NCI-H1930 (cell line): ENCODE results near the gene P4HA3.

Experiments used
- DNase-seq, 2 experiments: peaks; one replicate each; lab custom pipeline; 2025; lab: John Stamatoyannopoulos, UW

The P4HA3 gene

GRCh38 chr11:74316772-74317505, 5.5 kb upstream of the P4HA3 start:
- no peak for DNase-seq

- DNase-seq, result no peak
Measured at GRCh38 chr11:74312326-74312725, 886 bp upstream of the P4HA3 start.

DNA sequence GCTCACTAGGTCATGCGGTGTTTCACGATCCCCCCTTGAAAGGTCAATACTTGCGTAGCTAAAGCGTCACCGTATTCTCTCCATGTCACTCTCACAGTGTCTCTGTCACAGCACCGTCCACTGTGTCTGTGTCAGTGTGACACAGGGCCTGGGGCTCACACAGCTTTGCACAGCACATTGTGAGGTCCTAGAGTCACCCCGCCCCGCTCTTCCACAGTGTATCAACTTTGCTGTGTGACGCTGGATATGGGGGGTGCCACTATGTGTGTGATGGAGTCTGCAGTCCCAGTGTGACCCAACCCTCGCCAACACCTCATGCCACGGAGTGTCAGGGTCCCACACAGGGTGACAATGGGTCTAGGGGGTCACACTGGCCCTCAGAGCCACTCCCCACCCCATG, 583 bp downstream of the P4HA3 start:
- no peak for DNase-seq

GRCh38 chr11:74307434-74307833, 4.0 kb downstream of the P4HA3 start:
- DNase-seq, result no peak

DNA sequence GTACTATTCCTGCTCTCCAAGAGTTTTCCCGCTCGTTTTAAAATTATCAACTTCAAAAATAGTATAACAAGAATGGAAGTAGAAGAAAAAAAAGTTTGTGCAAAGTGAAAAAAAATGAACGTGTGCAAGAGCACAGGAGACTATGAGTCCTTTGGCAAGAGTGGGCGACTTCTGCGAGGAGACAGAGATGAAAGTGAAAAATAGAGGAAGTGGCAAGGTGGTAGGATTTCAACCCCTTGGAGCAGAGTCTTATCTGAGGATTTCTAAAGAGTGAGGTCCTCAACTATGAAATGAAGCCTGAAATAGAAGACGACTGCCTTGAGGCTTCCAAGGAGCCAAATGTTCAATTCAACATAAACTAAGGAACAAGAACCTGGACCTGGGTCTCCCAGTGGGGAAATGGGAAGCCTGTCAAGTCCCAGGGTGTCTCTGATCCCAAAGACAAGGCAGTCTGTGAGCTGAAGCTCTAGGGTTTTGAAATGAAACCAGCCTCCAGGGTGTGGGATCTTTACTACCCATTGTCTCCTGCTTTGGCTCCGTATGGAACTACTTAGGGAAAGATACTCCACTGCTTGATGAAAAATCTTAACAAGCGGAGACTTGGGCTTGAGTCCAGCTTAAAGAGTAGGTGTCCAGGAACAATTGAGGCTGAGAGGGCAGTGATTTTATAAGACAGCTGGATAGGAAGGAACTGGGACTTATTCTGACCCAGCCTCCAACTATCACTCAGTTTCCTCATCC, 4.8 kb downstream of the P4HA3 start:
- DNase-seq, result no peak

GRCh38 chr11:74299015-74299414, 12.4 kb downstream of the P4HA3 start:
- no peak for DNase-seq

- no peak for DNase-seq
Measured at GRCh38 chr11:74297484-74297883, 14.0 kb downstream of the P4HA3 start.

DNA sequence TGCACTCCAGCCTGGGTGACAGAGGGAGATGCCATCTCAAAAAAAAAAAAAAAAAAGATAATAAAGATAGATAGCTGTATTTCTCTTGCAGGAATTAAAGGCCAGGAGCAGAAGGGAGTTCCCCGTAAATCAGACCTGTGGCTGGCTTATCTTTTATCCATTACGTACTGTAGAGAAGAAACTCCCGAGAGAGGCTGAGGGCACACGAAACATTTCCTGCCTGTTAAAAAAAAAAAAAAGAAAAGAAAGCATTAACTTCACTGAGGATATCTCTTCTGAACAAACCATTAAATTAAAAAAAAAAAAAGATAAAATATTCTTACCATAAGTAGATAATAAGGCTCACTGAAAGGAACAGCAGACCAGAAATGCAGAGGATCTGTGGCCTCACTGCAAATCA, 22.5 kb downstream of the P4HA3 start:
- no peak for DNase-seq

- no peak for DNase-seq
Measured at GRCh38 chr11:74288161-74288560, 23.3 kb downstream of the P4HA3 start.

- DNase-seq, result no peak
Measured at GRCh38 chr11:74284466-74284865, 27.0 kb downstream of the P4HA3 start.

DNA sequence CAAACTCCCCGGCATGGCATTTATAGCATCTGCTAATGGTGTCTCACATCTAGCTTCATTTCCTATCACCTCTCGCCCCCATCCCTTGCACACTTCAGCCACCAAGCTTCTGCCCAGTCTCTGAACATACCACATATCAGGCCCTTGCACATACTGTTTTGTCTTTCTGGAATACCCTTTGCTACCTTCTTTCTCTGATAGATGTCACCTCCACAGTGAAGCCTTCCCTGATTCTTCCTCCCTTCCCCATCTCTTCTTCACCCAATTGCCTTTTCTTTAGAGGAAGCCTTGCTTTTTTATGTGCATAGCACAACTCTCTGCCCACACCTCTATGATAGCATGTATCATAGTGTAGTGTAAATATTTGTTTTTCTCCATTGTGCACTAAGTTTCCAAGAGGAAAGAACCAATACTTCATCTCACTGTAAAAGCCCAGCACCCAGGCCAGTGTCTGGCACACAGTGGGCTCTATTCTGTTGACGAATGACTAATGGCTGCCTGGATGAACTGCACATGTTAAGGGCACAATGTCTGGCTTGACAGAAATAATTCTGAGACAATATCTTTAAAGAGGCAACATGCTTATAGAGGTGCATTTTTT, 27.8 kb downstream of the P4HA3 start:
- no peak for DNase-seq

DNA sequence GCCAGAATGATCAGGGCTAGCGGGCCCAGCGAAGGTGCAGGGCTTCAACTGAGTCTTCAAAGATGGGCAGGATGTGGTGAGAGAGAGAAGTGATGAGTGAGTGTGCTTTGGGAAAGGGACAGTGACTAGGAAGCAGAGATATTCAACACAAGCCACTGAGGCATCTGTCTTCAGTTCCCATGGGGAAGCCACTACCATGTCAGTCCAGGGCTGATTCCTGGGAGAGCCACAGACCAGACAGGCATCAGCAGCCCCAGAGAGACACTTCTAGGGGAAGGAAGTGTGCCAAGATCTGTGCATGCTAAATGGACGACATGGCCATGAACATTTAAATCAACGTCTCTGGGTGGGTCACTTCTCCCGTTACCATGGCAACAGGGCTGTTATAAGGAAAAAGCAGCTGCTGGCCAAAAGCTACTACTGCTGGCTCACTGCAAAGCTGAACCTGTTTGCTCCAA, 28.5 kb downstream of the P4HA3 start:
- DNase-seq, result no peak

DNA sequence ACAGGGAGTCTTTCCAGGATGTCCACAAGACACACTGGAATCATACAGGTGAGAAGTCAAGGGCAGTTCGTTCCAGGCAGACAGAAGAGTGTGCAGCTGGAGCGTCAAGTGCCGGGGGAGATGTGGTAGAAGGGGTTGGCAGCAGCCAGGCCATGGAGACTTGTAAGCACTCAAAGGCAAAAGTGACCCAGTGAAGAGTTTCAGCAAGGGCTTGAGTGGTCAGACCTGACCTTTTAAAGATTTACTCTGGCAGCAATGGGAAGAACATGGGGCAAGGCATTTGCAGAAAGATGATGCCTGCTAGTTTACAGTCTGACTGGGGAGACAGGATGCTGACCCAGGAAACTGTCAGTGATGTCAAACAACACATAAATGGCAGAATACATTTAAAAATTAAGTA, 29.0 kb downstream of the P4HA3 start:
- DNase-seq, result no peak

DNA sequence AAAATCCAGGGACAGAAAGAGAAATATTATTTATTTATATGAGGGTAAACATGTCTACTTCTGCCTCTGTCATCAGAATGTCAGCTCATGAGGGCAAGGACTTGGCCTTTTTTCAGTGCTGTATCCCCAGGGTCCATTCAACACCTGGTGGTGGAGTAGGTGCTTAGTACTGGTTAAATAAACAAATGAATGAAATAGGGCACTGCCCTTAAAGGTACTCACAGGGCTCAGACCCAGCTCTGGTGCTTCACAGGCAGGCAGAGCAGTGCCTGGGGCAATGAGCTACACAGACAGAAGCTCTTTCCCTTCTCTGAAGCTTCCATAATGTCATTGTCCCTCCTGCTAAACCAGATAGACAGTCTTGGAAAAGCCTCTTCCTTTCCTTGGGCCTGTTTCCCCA, 30.9 kb downstream of the P4HA3 start:
- no peak for DNase-seq

GRCh38 chr11:74279256-74279655, 32.2 kb downstream of the P4HA3 start:
- DNase-seq, result no peak

- DNase-seq, result no peak
Measured at GRCh38 chr11:74278721-74279161, 32.7 kb downstream of the P4HA3 start.

DNA sequence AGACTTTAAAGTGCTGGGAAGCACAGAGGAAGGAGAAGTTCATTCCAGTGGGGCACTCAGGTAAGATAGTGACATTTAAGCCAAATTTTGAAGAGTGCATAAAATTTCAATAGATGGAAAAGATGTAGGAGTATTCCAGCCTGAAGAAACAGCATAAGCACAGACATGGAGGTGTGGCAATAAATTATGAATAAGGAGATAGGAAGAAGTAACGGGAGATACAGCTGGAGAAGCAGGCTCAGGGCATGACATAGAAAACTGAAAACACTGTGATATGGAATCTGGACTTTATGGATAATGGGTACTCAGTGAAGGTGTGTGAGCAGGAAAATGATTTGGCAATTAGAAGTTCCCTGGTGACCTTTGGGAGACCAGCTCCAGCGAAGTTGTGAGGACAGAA, 33.3 kb downstream of the P4HA3 start:
- no peak for DNase-seq

DNA sequence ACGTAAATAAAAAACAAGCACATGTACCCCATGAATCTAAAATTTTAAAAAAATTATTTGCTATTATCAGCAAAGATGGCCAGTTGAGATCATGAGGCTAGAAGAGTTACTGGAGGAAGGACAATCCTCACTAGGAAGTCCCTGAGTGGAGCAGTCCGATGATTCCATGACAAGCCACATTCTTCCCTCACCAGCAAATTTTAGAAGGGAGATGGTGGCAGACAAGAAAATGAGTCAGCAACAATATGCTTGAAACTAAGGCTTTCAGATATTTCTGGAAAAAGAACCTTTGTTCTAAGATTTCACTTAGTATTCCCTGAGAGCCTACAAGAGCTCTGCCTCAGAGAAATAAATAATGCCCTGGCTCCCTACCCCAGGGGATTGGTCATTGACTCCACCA, 34.9 kb downstream of the P4HA3 start:
- DNase-seq, result no peak

DNA sequence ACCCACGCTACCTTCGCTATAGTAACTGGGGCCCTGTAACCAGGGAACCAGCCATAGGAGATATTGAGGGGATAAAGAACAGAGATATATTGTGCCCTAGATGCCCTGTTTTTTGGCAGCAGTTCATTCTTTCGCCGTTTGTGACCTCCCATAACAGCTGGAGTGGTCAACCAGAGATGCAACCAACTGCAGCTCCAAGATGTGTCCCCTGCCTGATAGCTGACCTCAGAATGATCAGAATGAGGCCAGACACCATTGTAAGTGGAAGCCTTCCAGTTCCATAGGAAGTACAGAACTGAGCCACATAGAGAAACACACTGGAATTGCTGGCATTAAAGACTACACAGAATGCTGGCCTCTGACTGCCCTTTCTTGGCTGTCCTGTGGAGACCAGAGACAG, 39.2 kb downstream of the P4HA3 start:
- no peak for DNase-seq

- no peak for DNase-seq
Measured at GRCh38 chr11:74269161-74269811, 42.2 kb downstream of the P4HA3 start.

GRCh38 chr11:74268456-74268855, 43.0 kb downstream of the P4HA3 start:
- no peak for DNase-seq

- no peak for DNase-seq
Measured at GRCh38 chr11:74267014-74267413, 44.4 kb downstream of the P4HA3 start.

- no peak for DNase-seq
Measured at GRCh38 chr11:74265256-74265655, 46.2 kb downstream of the P4HA3 start.
